Measurements from ENCODE around the gene OR7G3. TPM values are rescaled to one million over a fixed set of nuclear protein-coding genes. Genes with fewer than 3 reads are reported as not detected.

The OR7G3 gene
- total and polyA plus RNA-seq, 2 donors from 2014 or later: not detected

GRCh38 chr19:9130965-9131364, 4.2 kb upstream of the OR7G3 start:
- no peak for FAIRE-seq

GRCh38 chr19:9128171-9128570, 1.4 kb upstream of the OR7G3 start:
- intact Hi-C loops (cut with DNase I): no loop called here
- DNase-seq: no peak

More at GRCh38 chr19:9130965-9131364, 4.2 kb upstream of the OR7G3 start:
- H3K27me3 ChIP-seq (ENCODE audit: control insufficient read depth, insufficient read depth, low read length): no peaks in the 10 kb centered on the region
- DNase-seq: no peak
- intact Hi-C loops (cut with DNase I): no loop called here
- no peak overlapping the region for H3K27ac ChIP-seq (ENCODE audit: low read depth in 2 of 2, low read length in 2 of 2)
- H3K4me3 ChIP-seq (ENCODE audit: low read length in 3 of 3): no peak overlapping the region
- no peaks in the 10 kb centered on the region for H3K4me1 ChIP-seq (ENCODE audit: control insufficient read depth in 2 of 3, insufficient read depth in 2 of 3, low read depth in 1 of 3, low read length in 3 of 3)
- no peak for TF ChIP-seq CTCF (IDR thresholded peaks at IDR 0.05; ENCODE audit: borderline replicate concordance, extremely low read depth, insufficient read depth)
- no peaks in the 10 kb centered on the region for H3K36me3 ChIP-seq (ENCODE audit: control insufficient read depth in 2 of 3, insufficient read depth in 3 of 3, low read length in 3 of 3)
- H3K9ac ChIP-seq (ENCODE audit: low read length in 3 of 3): no peak overlapping the region
- H3K9me3 ChIP-seq (ENCODE audit: control insufficient read depth in 2 of 3, insufficient read depth in 1 of 3, low read length in 3 of 3): no peaks in the 10 kb centered on the region

GRCh38 chr19:9116547-9116946, 10.2 kb downstream of the OR7G3 start:
- no peak for FAIRE-seq
- Histone ChIP-seq H3K4me1 (ENCODE audit: control insufficient read depth in 2 of 3, insufficient read depth in 2 of 3, low read depth in 1 of 3, low read length in 3 of 3) (no peaks in the 10 kb centered on the region), H3K4me3 (ENCODE audit: low read length in 3 of 3) (no peak overlapping the region)

More at GRCh38 chr19:9128171-9128570, 1.4 kb upstream of the OR7G3 start:
- Histone ChIP-seq H3K27ac (ENCODE audit: low read depth in 2 of 2, low read length in 2 of 2) (no peak overlapping the region), H3K4me1 (ENCODE audit: control insufficient read depth in 2 of 3, insufficient read depth in 2 of 3, low read depth in 1 of 3, low read length in 3 of 3) (no peaks in the 10 kb centered on the region), H3K4me3 (ENCODE audit: low read length in 3 of 3) (no peak overlapping the region), H3K36me3 (ENCODE audit: control insufficient read depth in 2 of 3, insufficient read depth in 3 of 3, low read length in 3 of 3) (no peaks in the 10 kb centered on the region), H3K9ac (ENCODE audit: low read length in 3 of 3) (no peak overlapping the region), H3K9me3 (ENCODE audit: control insufficient read depth in 2 of 3, insufficient read depth in 1 of 3, low read length in 3 of 3) (no peaks in the 10 kb centered on the region), H3K27me3 (ENCODE audit: control insufficient read depth, insufficient read depth, low read length) (no peaks in the 10 kb centered on the region)
- TF ChIP-seq CTCF (IDR thresholded peaks at IDR 0.05; ENCODE audit: borderline replicate concordance, extremely low read depth, insufficient read depth): no peak
- FAIRE-seq: no peak

More at GRCh38 chr19:9116547-9116946, 10.2 kb downstream of the OR7G3 start:
- Histone ChIP-seq H3K9ac (ENCODE audit: low read length in 3 of 3) (no peak overlapping the region), H3K9me3 (ENCODE audit: control insufficient read depth in 2 of 3, insufficient read depth in 1 of 3, low read length in 3 of 3) (peaks cover 0 to 2% (median 0%) of the 10 kb centered on the region in 3 donors), H3K27me3 (ENCODE audit: control insufficient read depth, insufficient read depth, low read length) (no peaks in the 10 kb centered on the region), H3K27ac (ENCODE audit: low read depth in 2 of 2, low read length in 2 of 2) (no peak overlapping the region), H3K36me3 (ENCODE audit: control insufficient read depth in 2 of 3, insufficient read depth in 3 of 3, low read length in 3 of 3) (no peaks in the 10 kb centered on the region)
- DNase-seq: no peak
- intact Hi-C loops (cut with DNase I): no loop called here
- TF ChIP-seq CTCF (IDR thresholded peaks at IDR 0.05; ENCODE audit: borderline replicate concordance, extremely low read depth, insufficient read depth): no peak
